HepG2 (cell line): ENCODE data around the gene PCNA. TPM values are rescaled to one million over a fixed set of nuclear protein-coding genes. Genes with fewer than 3 reads are reported as not detected.

Experiments used
- ADNP ChIP-seq: sonication (generic); formaldehyde crosslinking; IDR thresholded peaks from 2 replicates; pipeline ENCODE4 v1.4.0; 2020; ENCODE audit warnings: missing genetic modification reagents
- ATM ChIP-seq: fragments of 450-650 bp; IDR thresholded peaks from 2 replicates; pipeline ENCODE4 v1.7.1; 2017; ENCODE audit warnings: mild to moderate bottlenecking, borderline replicate concordance
- ESRRA ChIP-seq: sonication (generic); formaldehyde crosslinking; IDR thresholded peaks from 2 replicates; pipeline ENCODE4 v1.5.1; 2020; ENCODE audit warnings: mild to moderate bottlenecking, low read depth, missing genetic modification reagents
- ISX ChIP-seq: sonication (generic); formaldehyde crosslinking; conservative IDR thresholded peaks from 2 replicates; pipeline ENCODE4 v1.5.0; 2020; ENCODE audit warnings: missing genetic modification reagents
- MIER2 ChIP-seq: IDR thresholded peaks from 2 replicates; pipeline ENCODE4 v1.6.1; 2016; ENCODE audit warnings: missing biosample characterization, missing genetic modification reagents
- PHF20 ChIP-seq: sonication (generic); formaldehyde crosslinking; IDR thresholded peaks from 2 replicates; pipeline ENCODE4 v1.5.0; 2020; ENCODE audit warnings: mild to moderate bottlenecking, missing genetic modification reagents
- SAFB2 ChIP-seq: sonication (generic); formaldehyde crosslinking; IDR thresholded peaks from 2 replicates; pipeline ENCODE4 v1.5.1; 2020; ENCODE audit warnings: missing genetic modification reagents, low read depth, mild to moderate bottlenecking, borderline replicate concordance
- SP4 ChIP-seq: sonication (generic); formaldehyde crosslinking; IDR thresholded peaks from 2 replicates; pipeline ENCODE4 v1.8.1; 2023; ENCODE audit warnings: mild to moderate bottlenecking, missing genetic modification reagents
- ZFP36 ChIP-seq: fragments of 150-350 bp; IDR thresholded peaks from 2 replicates; pipeline ENCODE4 v1.6.1; 2018; ENCODE audit warnings: borderline replicate concordance, low read length, low read depth; ENCODE audit not compliant: partially characterized antibody
- ZNF543 ChIP-seq: sonication (generic); formaldehyde crosslinking; IDR thresholded peaks from 2 replicates; pipeline ENCODE4 v1.4.0; 2020; ENCODE audit warnings: mild to moderate bottlenecking, missing genetic modification reagents
- ZNF589 ChIP-seq: sonication (generic); formaldehyde crosslinking; conservative IDR thresholded peaks from 2 replicates; pipeline ENCODE4 v1.8.0; 2022; ENCODE audit warnings: mild to moderate bottlenecking, moderate library complexity, missing genetic modification reagents
- ZNF839 ChIP-seq: sonication (generic); formaldehyde crosslinking; IDR thresholded peaks from 2 replicates; pipeline ENCODE4 v1.4.0; 2020; ENCODE audit warnings: missing genetic modification reagents, mild to moderate bottlenecking, borderline replicate concordance
- polyA plus RNA-seq, 8 experiments: library from polyadenylated mRNA; depleted of rRNA in 3 of 8; stranded (reverse) in 7 of 8; unstranded in 1 of 8; fragments of >200 nt; fragmentation: Illumina TruSeq in 4 of 8; extraction: Trizol in 4 of 8; gene quantifications; 2 replicates each; pipeline versions ENCODE4 v1.2.1 to v1.2.3, GENCODE V29; 2011 to 2016; ENCODE audit warnings: low read depth in 4 of 8, missing spikeins in 1 of 8, mixed read lengths in 1 of 8; ENCODE audit not compliant: insufficient read depth in 1 of 8
- total RNA-seq, 5 experiments: library from RNA; depleted of rRNA; stranded (reverse); fragments of >200 nt; fragmentation: Illumina TruSeq; extraction: Trizol; gene quantifications; 2 replicates each; pipeline ENCODE4 v1.2.3, GENCODE V29; 2016; ENCODE audit warnings: low read depth in 1 of 5
- TF ChIP-seq, protein P1 (sequence below), 2 experiments: IDR thresholded peaks; 2 replicates each; pipeline ENCODE4 v1.6.1; 2011 to 2012; ENCODE audit warnings: low read length in 2 of 2, borderline replicate concordance in 1 of 2, low read depth in 1 of 2, mild to moderate bottlenecking in 1 of 2, moderate library complexity in 1 of 2
- TF ChIP-seq, protein P2 (sequence below): sonication (generic); formaldehyde crosslinking; IDR thresholded peaks from 2 replicates; pipeline ENCODE4 v1.4.0; 2020; ENCODE audit warnings: missing genetic modification reagents
- TF ChIP-seq, protein P3 (sequence below): sonication (generic); formaldehyde crosslinking; IDR thresholded peaks from 2 replicates; pipeline ENCODE4 v1.5.1; 2020; ENCODE audit warnings: missing genetic modification reagents, mild to moderate bottlenecking, borderline replicate concordance
- TF ChIP-seq, protein P4 (sequence below): fragments of 450-650 bp; IDR thresholded peaks from 2 replicates; pipeline ENCODE4 v1.6.1; 2017; ENCODE audit warnings: mild to moderate bottlenecking
- TF ChIP-seq, protein P5 (sequence below): sonication (generic); formaldehyde crosslinking; IDR thresholded peaks from 2 replicates; pipeline ENCODE4 v1.5.0; 2020; ENCODE audit warnings: mild to moderate bottlenecking, low read depth, missing genetic modification reagents, borderline replicate concordance

Gene PCNA
- total and polyA plus RNA-seq, 2 of the 13 experiments (the other 11 are each of a cell fraction or from before 2014, with no cell fraction given): 229 to 655 TPM

DNA sequence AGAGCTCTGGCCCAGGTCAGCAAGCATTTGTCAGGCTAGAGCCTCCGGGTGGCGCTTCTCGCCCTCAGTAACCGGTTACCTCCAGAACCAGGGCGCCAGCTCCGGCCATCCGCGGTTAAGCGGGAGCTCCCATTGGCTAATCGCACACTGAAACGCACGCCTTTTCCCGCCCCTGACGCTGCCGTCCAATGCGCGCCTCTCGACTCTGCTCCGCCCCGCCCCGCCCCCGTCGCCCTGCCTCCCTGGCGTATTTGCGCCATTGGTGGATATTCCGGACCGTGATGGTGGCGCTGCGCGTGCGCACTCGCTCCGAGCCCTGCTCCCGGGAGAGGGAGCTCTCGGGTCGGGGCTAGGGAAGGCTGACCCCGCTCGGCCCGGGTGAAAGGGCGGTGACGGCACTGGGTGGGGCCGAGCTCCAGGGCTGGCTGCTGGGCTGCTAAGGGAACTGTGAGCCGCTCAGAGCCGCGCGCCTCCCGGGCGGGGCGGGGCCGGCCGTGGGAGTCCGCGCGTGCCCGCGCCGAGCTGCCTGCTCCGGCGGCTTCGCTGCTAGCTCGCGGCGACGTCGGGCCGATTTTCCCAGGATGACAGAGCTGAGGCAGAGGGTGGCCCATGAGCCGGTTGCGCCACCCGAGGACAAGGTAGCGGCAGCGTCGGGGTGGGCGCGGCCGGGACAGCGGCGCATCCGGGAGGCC, 6.9 kb upstream of the PCNA start, which contains the start of gene CDS2 (continued):
- TF ChIP-seq, protein P1, sequence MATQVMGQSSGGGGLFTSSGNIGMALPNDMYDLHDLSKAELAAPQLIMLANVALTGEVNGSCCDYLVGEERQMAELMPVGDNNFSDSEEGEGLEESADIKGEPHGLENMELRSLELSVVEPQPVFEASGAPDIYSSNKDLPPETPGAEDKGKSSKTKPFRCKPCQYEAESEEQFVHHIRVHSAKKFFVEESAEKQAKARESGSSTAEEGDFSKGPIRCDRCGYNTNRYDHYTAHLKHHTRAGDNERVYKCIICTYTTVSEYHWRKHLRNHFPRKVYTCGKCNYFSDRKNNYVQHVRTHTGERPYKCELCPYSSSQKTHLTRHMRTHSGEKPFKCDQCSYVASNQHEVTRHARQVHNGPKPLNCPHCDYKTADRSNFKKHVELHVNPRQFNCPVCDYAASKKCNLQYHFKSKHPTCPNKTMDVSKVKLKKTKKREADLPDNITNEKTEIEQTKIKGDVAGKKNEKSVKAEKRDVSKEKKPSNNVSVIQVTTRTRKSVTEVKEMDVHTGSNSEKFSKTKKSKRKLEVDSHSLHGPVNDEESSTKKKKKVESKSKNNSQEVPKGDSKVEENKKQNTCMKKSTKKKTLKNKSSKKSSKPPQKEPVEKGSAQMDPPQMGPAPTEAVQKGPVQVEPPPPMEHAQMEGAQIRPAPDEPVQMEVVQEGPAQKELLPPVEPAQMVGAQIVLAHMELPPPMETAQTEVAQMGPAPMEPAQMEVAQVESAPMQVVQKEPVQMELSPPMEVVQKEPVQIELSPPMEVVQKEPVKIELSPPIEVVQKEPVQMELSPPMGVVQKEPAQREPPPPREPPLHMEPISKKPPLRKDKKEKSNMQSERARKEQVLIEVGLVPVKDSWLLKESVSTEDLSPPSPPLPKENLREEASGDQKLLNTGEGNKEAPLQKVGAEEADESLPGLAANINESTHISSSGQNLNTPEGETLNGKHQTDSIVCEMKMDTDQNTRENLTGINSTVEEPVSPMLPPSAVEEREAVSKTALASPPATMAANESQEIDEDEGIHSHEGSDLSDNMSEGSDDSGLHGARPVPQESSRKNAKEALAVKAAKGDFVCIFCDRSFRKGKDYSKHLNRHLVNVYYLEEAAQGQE (IDR thresholded peaks at IDR 0.05; ENCODE audit: borderline replicate concordance in 1 of 2, low read depth in 1 of 2, low read length in 2 of 2): peak in 1 of 2 experiments; percentile 47; a peak in 1 of 4 replicates
- TF ChIP-seq, protein P2, sequence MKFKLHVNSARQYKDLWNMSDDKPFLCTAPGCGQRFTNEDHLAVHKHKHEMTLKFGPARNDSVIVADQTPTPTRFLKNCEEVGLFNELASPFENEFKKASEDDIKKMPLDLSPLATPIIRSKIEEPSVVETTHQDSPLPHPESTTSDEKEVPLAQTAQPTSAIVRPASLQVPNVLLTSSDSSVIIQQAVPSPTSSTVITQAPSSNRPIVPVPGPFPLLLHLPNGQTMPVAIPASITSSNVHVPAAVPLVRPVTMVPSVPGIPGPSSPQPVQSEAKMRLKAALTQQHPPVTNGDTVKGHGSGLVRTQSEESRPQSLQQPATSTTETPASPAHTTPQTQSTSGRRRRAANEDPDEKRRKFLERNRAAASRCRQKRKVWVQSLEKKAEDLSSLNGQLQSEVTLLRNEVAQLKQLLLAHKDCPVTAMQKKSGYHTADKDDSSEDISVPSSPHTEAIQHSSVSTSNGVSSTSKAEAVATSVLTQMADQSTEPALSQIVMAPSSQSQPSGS (CRISPR knock-in tag): peak; percentile 91
- peak; percentile 83; the same call in 1 of the 2 replicates for TF ChIP-seq SAFB2 (CRISPR knock-in tag)
- TF ChIP-seq ATM: no peak
- no peak for TF ChIP-seq ISX (CRISPR knock-in tag)
- TF ChIP-seq PHF20 (CRISPR knock-in tag): no peak; the same call in 1 of the 2 replicates
- TF ChIP-seq MIER2: peak; percentile 67; the same call in 1 of the 2 replicates
- no peak for TF ChIP-seq ZFP36
- TF ChIP-seq, protein P3, sequence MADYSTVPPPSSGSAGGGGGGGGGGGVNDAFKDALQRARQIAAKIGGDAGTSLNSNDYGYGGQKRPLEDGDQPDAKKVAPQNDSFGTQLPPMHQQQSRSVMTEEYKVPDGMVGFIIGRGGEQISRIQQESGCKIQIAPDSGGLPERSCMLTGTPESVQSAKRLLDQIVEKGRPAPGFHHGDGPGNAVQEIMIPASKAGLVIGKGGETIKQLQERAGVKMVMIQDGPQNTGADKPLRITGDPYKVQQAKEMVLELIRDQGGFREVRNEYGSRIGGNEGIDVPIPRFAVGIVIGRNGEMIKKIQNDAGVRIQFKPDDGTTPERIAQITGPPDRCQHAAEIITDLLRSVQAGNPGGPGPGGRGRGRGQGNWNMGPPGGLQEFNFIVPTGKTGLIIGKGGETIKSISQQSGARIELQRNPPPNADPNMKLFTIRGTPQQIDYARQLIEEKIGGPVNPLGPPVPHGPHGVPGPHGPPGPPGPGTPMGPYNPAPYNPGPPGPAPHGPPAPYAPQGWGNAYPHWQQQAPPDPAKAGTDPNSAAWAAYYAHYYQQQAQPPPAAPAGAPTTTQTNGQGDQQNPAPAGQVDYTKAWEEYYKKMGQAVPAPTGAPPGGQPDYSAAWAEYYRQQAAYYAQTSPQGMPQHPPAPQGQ: no peak
- TF ChIP-seq ADNP (CRISPR knock-in tag): no peak
- peak; percentile 42; the same call in 1 of the 2 replicates for TF ChIP-seq ESRRA
- TF ChIP-seq ZNF543 (CRISPR knock-in tag): 0 out of 2 replicates have a peak, but pooled peaks have one; percentile 24
- peak; percentile 91 for TF ChIP-seq SP4
- TF ChIP-seq, protein P4, sequence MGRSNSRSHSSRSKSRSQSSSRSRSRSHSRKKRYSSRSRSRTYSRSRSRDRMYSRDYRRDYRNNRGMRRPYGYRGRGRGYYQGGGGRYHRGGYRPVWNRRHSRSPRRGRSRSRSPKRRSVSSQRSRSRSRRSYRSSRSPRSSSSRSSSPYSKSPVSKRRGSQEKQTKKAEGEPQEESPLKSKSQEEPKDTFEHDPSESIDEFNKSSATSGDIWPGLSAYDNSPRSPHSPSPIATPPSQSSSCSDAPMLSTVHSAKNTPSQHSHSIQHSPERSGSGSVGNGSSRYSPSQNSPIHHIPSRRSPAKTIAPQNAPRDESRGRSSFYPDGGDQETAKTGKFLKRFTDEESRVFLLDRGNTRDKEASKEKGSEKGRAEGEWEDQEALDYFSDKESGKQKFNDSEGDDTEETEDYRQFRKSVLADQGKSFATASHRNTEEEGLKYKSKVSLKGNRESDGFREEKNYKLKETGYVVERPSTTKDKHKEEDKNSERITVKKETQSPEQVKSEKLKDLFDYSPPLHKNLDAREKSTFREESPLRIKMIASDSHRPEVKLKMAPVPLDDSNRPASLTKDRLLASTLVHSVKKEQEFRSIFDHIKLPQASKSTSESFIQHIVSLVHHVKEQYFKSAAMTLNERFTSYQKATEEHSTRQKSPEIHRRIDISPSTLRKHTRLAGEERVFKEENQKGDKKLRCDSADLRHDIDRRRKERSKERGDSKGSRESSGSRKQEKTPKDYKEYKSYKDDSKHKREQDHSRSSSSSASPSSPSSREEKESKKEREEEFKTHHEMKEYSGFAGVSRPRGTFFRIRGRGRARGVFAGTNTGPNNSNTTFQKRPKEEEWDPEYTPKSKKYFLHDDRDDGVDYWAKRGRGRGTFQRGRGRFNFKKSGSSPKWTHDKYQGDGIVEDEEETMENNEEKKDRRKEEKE: no peak
- peak; percentile 49 for TF ChIP-seq ZNF589 (CRISPR knock-in tag)
- TF ChIP-seq ZNF839: no peak
- TF ChIP-seq, protein P5, sequence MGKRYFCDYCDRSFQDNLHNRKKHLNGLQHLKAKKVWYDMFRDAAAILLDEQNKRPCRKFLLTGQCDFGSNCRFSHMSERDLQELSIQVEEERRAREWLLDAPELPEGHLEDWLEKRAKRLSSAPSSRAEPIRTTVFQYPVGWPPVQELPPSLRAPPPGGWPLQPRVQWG (CRISPR knock-in tag): no peak
